Measurements from ENCODE around the gene DFFA. TPM values are rescaled to one million over a fixed set of nuclear protein-coding genes. Genes with fewer than 3 reads are reported as not detected.
"Not testable (repeated sequence)": the region's sequence is repeated elsewhere in the genome, so short reads cannot be mapped to it uniquely, and the experiment has no call there.

The DFFA gene
- total RNA-seq, 1 experiment from 2014 or later, result 31.9 TPM

DNA sequence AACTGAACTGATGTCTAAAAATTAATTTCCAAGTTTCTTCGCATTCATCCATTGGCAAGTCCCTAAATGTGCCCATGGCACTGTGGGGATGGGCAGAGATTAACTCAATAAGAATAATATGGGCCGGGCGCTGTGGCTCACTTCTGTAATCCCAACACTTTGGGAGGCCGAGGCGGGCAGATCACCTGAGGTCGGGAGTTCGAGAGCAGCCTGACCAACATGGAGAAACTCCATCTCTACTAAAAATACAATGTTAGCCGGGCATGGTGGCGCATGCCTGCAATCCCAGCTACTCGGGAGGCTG is 1.9 kb upstream of the DFFA start:
- in situ Hi-C loops (cut with HindIII; ENCODE audit: low pct_unique_long_range_greater_than_20kb, low sequenced_read_pairs); DNase-seq (ENCODE audit: low read depth): not testable (repeated sequence)

DNA sequence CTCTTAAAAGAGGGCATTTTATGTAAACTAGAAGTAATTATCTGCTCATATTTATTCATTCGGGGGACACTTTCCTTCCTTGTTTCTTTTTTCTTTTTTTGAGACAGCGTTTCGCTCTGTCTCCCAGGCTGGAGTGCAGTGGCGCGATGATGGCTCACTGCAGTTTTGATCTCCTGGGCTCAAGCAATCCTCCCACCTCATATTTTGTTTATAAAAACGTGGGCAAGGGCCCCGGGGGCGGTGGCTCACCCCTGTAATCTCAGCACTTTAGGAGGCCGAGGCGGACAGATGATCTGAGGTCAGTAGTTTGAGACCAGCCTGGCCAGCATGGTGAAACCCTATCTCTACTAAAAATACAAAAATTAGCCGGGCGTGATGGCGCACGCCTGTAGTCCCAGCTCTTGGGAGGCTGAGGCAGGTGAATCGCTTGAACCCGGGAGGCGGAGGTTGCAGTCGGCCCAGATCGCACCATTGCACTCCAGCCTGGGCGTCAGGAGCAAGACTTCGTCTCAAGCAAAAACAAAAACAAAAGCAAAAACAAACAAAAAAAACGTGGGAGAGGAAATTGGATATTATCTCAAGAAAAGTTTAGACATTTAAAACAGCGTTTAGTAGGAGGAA is 926 bp upstream of the DFFA start:
- no peak for DNase-seq (ENCODE audit: low read depth)
- in situ Hi-C loops (cut with HindIII; ENCODE audit: low pct_unique_long_range_greater_than_20kb, low sequenced_read_pairs), result no loop called here

DNA sequence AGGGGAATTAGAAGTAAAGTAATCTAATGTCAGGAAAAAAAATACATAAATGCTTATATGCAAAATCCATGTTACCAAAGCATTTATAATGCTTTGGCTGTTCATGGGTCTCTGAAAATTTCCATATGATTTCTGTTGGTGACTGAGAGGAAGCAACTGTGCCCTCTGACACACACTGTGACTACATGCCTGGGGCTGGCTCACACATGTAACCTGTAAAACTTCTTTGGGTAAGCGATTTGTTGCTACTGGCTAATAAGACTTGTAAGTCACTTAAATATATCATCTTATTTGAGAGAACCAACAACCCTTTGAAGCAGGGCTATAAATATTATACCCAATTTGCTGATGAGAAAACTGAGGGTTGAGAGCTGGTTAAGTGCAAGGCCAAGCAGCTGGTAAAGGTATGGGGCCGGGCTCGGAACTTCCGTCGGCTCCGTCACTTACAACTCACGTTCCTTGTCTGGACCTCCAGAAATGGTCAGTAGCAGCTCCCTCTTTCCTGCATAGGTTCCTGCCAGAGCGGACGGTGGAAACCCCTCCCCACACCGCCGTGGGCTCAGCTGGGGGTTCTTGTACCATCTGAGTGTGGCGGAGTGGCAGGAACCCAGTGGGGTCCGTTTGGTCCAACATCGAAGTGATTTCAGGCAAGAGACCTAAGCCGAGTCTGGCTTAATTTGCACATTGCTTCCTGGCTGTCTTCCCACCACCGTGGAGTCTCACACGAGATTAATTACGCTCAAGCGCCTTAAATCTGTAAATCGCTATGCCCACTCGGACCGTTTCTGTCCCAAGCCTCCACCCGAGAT is 714 bp downstream of the DFFA start:
- in situ Hi-C loops (cut with HindIII; ENCODE audit: low pct_unique_long_range_greater_than_20kb, low sequenced_read_pairs), result no loop called here
- peak; percentile 13 for DNase-seq (ENCODE audit: low read depth)

DNA sequence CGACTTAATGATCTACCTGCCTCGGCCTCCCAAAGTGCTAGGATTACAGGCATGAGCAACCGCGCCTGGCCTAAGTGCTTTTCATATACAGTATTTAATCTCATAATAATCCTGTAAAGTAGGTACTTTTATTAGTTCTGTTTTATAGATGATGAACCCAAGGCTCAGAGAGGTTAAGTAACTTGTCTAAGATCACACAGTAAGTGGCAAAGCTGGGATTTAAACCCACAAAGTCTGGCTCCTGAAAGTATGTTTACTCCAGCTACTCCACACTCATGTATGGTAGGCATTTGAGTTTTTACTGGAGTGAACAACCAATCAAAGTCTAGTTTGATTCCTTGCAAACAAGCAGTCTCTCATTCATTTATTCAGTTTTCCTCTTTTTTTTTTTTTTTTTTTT is 2.3 kb downstream of the DFFA start:
- DNase-seq (ENCODE audit: low read depth), result no peak
- in situ Hi-C loops (cut with HindIII; ENCODE audit: low pct_unique_long_range_greater_than_20kb, low sequenced_read_pairs), result no loop called here

DNA sequence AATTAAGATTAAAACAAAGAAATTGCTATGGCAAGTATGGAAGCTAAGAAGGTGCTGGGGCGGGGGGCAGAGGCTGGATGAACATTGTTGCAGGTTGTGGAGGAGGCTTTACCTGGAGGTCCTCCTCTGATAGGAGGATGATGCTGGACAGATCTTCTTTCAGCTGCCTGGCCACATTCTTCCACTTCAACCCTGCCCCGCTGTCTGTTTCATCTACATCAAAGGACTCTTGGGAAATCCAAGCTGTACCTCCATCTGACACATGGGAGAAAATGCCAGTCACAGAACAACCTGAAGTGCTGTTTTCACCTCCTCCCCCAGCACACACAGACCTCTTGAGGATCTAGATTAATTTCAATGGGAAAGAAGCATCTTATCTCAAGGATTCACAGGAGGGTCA is 5.3 kb downstream of the DFFA start:
- DNase-seq (ENCODE audit: low read depth), result no peak
- in situ Hi-C loops (cut with HindIII; ENCODE audit: low pct_unique_long_range_greater_than_20kb, low sequenced_read_pairs), result no loop called here

DNA sequence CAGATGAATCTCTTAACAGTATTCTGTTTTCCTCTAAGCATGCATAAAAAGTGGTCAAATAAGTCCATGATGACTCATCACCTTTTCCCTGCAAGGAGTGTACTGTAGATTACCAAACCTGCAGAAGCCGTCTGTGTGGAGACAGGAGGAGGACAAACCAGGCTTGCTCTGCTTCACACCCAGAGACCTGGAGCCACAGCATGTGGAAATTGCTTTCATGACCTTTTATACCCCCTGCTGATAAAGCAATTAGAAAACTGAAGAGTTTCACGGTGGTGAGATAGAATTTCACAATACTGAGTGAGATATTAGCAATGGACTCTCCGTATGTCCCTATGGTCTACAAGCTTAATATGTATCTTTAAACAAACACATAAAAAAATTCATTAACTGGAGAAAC is 13.1 kb downstream of the DFFA start:
- DNase-seq (ENCODE audit: low read depth), result peak; percentile 88
- in situ Hi-C loops (cut with HindIII; ENCODE audit: low pct_unique_long_range_greater_than_20kb, low sequenced_read_pairs), result no loop called here

DNA sequence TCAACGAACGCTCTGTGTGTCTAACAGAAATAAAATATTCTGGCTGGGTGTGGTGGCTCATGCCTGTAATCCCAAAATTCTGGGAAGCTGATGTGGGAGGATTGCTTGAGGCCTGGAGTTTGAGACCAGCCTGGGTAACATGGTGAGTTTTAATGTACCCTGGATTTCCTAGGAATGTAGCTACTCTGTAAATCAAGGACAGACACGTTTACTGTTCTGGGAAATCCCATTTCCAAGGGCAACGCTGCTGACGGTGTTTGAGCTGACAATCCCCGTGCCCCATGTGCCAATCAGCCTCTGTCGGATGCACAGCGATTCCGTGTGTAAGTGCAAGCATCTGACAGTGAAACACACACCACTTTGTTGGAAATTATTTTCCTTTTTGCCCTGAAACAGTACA is 14.5 kb downstream of the DFFA start:
- in situ Hi-C loops (cut with HindIII; ENCODE audit: low pct_unique_long_range_greater_than_20kb, low sequenced_read_pairs), result no loop called here

DNA sequence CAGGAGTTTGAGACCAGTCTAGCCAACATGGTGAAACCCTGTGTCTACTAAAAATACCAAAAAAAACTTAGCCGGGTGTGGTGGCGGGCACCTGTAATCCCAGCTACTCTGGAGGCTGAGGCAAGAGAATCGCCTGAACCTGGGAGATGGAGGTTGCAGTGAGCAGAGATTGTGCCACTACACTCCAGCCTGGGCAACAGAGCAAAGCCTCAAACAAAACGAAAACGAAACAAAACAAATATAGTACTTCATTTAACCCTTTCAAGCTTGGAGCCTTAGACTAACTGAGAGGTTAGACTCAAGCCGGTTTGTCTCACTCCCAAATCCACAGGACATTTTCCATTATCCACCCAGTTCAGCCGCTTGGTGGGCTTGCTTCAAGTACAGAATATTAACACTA is 14.9 kb downstream of the DFFA start:
- DNase-seq (ENCODE audit: low read depth); in situ Hi-C loops (cut with HindIII; ENCODE audit: low pct_unique_long_range_greater_than_20kb, low sequenced_read_pairs): not testable (repeated sequence)

More for the DNA sequence above, 14.5 kb downstream of the DFFA start:
- DNase-seq (ENCODE audit: low read depth), result no peak

DNA sequence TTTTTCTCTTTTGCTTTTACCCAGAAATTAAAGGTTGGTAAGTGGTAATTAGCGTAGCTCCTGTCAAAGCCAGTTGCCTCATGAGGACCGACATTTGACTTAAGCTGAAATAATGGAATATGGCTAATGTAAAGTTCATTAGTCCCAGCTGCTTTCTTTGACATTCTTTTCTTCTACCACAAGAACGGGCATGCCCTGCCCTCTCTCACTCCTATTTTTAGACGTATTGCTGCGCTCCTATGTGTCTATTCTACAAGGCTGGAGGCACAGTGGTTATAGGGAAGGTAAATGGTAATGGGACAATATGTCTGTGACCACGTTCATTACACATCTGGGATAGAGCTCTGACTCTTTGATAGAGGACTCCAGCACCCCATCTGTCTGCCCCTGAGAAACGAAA is 15.7 kb downstream of the DFFA start:
- in situ Hi-C loops (cut with HindIII; ENCODE audit: low pct_unique_long_range_greater_than_20kb, low sequenced_read_pairs), result no loop called here

DNA sequence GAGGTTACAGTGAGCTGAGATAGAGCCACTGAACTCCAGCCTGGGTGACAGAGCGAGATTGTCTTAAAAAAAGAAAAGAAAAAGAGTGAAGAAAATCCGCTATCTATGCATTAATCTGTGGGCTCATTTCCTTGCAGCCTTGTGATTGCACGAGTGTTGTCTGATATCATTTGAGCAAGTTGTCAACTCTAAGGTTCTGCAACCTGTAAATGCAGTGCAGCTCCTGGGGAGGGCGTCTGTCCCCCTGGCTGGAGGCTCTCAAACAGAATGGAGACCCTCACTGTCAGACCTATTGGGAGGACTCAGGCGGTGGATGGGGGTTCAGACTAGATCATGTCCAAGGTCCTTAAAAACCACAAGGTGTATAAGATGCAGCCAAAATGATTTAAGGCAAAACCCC is 16.3 kb downstream of the DFFA start:
- DNase-seq (ENCODE audit: low read depth), result no peak
- in situ Hi-C loops (cut with HindIII; ENCODE audit: low pct_unique_long_range_greater_than_20kb, low sequenced_read_pairs), result no loop called here

More for the DNA sequence above, 15.7 kb downstream of the DFFA start:
- DNase-seq (ENCODE audit: low read depth), result no peak

DNA sequence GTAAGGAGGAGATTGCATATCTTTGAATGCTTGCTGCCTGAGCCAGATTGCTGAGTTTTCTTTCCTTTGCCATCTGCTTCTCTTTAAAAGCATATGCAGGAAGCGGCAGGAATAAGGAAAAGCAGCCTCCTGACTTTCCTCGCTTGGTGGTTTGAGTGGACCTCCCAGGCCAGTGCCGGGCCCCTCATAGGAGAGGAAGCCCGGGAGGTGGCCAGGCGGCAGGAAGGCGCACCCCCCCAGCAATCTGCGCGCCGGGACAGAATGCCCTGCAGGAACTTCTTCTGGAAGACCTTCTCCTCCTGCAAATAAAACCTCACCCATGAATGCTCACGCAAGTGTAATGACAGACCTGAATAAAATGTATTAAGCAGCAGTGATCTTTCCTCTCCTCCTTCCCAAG is 21.0 kb downstream of the DFFA start:
- DNase-seq (ENCODE audit: low read depth), result no peak
- in situ Hi-C loops (cut with HindIII; ENCODE audit: low pct_unique_long_range_greater_than_20kb, low sequenced_read_pairs), result no loop called here

DNA sequence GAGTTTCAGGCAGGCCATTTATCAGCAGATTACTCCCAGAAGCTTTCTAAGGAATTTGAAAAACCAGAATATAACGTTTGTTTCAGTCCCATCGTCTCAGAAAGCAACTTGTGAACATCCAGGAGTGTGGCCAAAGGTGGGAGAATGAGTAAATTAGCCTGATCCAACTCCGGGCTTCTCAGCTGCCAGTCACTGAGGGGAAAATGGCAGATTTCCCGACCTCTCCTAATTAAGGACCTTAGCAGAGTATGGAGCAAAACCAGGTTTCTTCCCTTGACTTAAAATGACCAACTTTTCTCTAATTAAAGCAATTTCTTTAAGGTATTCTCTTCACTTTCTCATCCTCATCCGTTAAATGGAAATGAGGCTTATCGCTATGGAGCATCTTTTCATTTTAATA is 21.5 kb downstream of the DFFA start:
- in situ Hi-C loops (cut with HindIII; ENCODE audit: low pct_unique_long_range_greater_than_20kb, low sequenced_read_pairs), result no loop called here

DNA sequence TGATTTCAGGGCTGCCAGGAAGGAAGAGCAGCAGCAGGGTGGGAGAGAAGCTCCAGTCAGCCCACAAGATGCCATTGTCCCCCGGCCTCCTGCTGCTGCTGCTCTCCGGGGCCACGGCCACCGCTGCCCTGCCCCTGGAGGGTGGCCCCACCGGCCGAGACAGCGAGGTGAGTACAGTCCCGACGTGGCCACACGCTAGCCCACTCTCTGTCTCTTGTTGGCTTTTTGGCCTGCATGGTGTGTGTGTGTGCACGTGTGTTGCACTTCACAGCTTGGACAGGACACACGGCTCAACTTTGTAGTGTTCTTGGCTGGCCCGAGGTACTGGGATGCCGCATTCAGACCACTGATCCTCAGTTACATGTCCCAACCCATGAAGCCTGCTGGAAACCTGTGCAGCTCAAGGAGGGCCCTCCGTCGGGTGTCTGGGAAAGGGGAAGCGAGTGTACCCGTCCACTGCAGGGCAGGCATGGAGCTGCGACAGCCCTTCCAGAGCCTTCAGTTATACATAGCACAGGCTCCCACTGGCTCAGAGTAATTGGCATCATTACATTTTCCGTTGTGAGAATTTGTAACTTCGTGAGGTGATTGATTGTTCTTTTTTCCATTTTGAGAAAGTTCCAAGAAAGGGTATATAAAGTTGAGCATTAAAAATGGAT is 22.0 kb downstream of the DFFA start:
- no peak for DNase-seq (ENCODE audit: low read depth)
- in situ Hi-C loops (cut with HindIII; ENCODE audit: low pct_unique_long_range_greater_than_20kb, low sequenced_read_pairs), result no loop called here

More for the DNA sequence above, 21.5 kb downstream of the DFFA start:
- DNase-seq (ENCODE audit: low read depth), result no peak

DNA sequence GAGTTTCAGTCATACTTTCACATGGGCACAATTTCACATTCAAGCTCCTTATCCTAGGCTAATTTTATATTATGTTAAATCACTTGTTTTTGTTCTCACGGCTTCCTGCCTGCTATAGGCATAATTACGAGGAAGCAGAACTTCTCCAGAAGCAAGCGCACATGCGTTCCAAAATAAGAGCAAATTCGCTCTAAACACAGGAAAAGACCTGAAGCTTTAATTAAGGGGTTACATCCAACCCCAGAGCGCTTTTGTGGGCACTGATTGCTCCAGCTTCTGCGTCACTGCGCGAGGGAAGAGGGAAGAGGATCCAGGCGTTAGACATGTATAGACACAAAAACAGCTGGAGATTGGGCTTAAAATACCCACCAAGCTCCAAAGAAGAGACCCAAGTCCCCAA is 22.6 kb downstream of the DFFA start, which contains the start of gene CORT:
CORT (plus strand) TSS at position 281 of the 400 bp plus-strand sequence. CDS start 193 bp downstream, outside the sequence.
- in situ Hi-C loops (cut with HindIII; ENCODE audit: low pct_unique_long_range_greater_than_20kb, low sequenced_read_pairs), result no loop called here
- no peak for DNase-seq (ENCODE audit: low read depth)

DNA sequence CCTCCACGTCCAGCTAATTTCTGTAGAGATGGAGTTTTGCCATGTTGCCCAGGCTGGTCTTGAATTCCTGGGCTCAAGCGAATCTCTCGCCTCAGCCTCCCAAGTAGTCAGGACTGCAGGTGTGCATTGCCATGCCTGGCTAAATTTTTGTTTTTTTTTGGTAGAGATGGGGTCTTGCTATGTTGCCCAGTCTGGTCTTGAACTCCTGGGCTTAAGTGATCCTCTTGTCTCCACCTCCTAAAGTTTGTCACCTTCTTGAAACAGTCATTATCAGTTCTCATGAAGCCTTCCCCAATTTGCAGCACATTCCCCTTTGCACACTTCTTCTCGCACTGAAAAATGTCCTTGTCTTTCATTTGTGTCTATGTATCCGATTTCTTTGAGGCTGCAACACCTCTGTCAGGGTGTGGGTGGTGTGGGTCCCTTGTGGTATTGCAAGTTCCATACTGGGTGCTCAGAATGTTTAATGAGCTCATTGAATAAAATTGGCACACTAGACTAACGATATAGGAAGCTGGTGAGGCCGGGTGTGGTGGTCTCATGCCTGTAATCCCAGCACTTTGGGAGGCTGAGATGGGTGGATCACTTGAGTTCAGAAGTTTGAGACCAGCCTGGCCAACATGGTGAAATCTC is 25.4 kb downstream of the DFFA start:
- no peak for DNase-seq (ENCODE audit: low read depth)
- in situ Hi-C loops (cut with HindIII; ENCODE audit: low pct_unique_long_range_greater_than_20kb, low sequenced_read_pairs), result no loop called here

DNA sequence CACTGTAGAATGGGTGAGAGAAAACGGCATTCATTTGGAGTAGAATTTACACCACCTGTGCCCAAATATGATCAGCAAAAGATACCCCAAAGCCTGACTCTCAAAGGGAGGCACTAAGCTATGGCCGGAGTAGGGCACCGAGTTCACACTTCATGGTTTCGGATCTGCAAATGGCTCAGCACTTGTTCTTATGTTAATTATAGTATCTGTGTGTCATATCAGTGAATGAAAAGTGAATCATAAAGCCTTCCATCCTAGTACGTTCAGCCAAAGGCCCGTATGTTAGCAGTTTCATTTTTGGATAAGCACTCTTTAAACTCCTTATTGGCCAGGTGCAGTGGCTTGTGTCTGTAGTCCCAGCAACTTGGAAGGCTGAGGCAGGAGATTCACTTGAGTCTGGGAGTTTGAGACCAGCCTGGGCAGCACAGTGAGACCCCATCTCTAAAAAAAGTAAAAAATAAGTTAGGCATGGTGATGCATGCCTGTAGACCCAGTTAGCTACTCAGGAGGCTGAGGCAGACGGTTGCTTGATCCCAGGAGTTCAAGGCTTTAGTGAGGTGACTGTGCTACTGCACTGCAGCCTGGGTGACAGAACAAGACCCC is 27.4 kb downstream of the DFFA start:
- no peak for DNase-seq (ENCODE audit: low read depth)
- in situ Hi-C loops (cut with HindIII; ENCODE audit: low pct_unique_long_range_greater_than_20kb, low sequenced_read_pairs), result no loop called here

DNA sequence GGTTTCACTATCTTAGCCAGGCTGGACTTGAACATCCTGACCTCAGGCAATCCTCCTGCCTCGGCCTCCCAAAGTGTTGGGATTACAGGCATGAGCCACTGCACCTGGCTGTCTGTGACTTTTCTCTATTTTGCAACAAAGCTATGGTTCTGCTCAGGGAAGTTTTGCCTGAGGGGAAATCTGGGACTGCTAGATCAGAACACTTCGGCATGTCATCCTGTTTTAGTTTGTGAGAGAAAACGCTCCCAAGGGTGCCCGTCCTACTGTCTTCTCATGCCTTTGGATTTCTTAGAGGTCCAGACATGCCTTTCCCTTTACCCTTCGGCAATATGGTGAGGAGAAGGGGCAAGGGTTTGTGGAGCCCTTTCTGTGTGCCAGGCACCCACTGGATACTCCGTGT is 28.1 kb downstream of the DFFA start:
- DNase-seq (ENCODE audit: low read depth), result no peak
- in situ Hi-C loops (cut with HindIII; ENCODE audit: low pct_unique_long_range_greater_than_20kb, low sequenced_read_pairs), result no loop called here

DNA sequence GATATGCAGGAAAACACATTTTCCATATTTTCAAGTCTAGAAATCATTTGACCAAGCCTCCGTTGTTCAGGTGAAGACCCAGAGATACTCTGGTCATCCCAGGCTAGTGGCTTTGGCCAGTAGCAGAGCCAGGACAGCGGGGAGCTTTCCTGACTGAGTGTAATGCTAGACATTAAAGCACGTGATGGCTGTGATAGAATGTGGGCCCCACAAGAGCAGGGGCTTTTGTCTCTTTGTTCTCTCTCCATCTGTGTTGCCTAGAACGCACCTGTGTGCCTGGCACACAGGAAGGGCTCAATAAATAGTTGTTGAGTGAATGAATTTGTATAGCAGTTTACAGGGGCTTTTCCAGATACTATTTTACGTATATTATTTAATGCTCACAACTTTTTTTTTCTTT is 31.5 kb downstream of the DFFA start:
- DNase-seq (ENCODE audit: low read depth), result no peak
- in situ Hi-C loops (cut with HindIII; ENCODE audit: low pct_unique_long_range_greater_than_20kb, low sequenced_read_pairs), result no loop called here

DNA sequence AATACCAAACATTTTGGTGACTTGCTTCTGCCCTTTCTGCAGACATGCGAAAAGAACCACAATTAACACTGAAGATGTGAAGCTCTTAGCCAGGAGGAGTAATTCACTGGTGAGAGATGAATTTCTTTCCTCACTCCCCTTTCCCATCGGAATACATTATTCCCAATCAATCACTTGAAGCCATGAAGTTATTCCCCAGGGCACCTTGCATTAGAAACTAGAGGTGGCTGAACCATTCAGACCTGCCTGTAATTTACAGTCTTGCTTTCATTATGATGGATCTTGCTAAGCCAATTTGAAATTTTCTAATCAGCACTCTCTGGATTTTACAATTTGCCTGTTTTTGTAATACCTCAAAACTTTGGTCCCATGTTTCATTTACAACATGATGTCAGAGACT is 32.0 kb downstream of the DFFA start:
- DNase-seq (ENCODE audit: low read depth), result no peak
- in situ Hi-C loops (cut with HindIII; ENCODE audit: low pct_unique_long_range_greater_than_20kb, low sequenced_read_pairs), result no loop called here

Measured in Caki2 (cell line).